C4-2B (cell line): ENCODE measurements around the gene B4GALNT4.

Experiments used
- H3K27ac ChIP-seq: fragments of 450-650 bp; 2 replicates; pipeline ENCODE4 v1.5.1; 2017
- CTCF ChIP-seq: fragments of 450-650 bp; conservative IDR thresholded peaks from 2 replicates; pipeline ENCODE4 v1.5.1; 2017; ENCODE audit warnings: mild to moderate bottlenecking
- ZFX ChIP-seq: fragments of 450-650 bp; IDR thresholded peaks from 2 replicates; pipeline ENCODE4 v1.6.1; 2017

Gene B4GALNT4

GRCh38 chr11:371716-372590 lies 2.7 kb downstream of the B4GALNT4 start:
- TF ChIP-seq CTCF, result no peak
- no peak for TF ChIP-seq ZFX

GRCh38 chr11:372809-373715 lies 3.8 kb downstream of the B4GALNT4 start:
- TF ChIP-seq ZFX, result no peak
- no peak for TF ChIP-seq CTCF
- H3K27ac ChIP-seq, result no peak overlapping the region

More at GRCh38 chr11:371716-372590, 2.7 kb downstream of the B4GALNT4 start:
- H3K27ac ChIP-seq, result no peak overlapping the region

GRCh38 chr11:373716-374551 lies 4.6 kb downstream of the B4GALNT4 start:
- TF ChIP-seq ZFX (no peak), CTCF (no peak)
- no peak overlapping the region for H3K27ac ChIP-seq

- TF ChIP-seq CTCF (no peak), ZFX (no peak)
- no peak overlapping the region for H3K27ac ChIP-seq
Observed at GRCh38 chr11:375065-376025, 6.0 kb downstream of the B4GALNT4 start.

- no peak overlapping the region for H3K27ac ChIP-seq
- TF ChIP-seq CTCF (no peak), ZFX (no peak)
Observed at GRCh38 chr11:376531-377173, 7.4 kb downstream of the B4GALNT4 start.
